Measurements from ENCODE around the gene PLCXD3.

The PLCXD3 gene

GRCh38 chr5:41309275-41309674 lies 201.1 kb downstream of the PLCXD3 start:
- TF ChIP-seq CTCF (conservative IDR thresholded peaks at IDR 0.05), result no peak
- no peak overlapping the region for H3K27ac ChIP-seq

- H3K27ac ChIP-seq, result no peak overlapping the region
- no peak for TF ChIP-seq CTCF (conservative IDR thresholded peaks at IDR 0.05)
These were observed 204.4 kb downstream of the PLCXD3 start for GRCh38 chr5:41306005-41306404.

- no peak for TF ChIP-seq CTCF (conservative IDR thresholded peaks at IDR 0.05)
These were observed 205.3 kb downstream of the PLCXD3 start for GRCh38 chr5:41305056-41305455.

GRCh38 chr5:41296066-41296465 lies 214.3 kb downstream of the PLCXD3 start:
- no peak overlapping the region for H3K27ac ChIP-seq
- no peak for TF ChIP-seq CTCF (conservative IDR thresholded peaks at IDR 0.05)

More at GRCh38 chr5:41305056-41305455, 205.3 kb downstream of the PLCXD3 start:
- H3K27ac ChIP-seq, result no peak overlapping the region

GRCh38 chr5:41291323-41291722 lies 219.1 kb downstream of the PLCXD3 start:
- no peak for TF ChIP-seq CTCF (conservative IDR thresholded peaks at IDR 0.05)
- H3K27ac ChIP-seq, result no peak overlapping the region

GRCh38 chr5:41290810-41291209 lies 219.6 kb downstream of the PLCXD3 start:
- TF ChIP-seq CTCF (conservative IDR thresholded peaks at IDR 0.05), result no peak
- no peak overlapping the region for H3K27ac ChIP-seq

- TF ChIP-seq CTCF (conservative IDR thresholded peaks at IDR 0.05), result no peak
- no peak overlapping the region for H3K27ac ChIP-seq
These were observed 220.4 kb downstream of the PLCXD3 start for GRCh38 chr5:41289970-41290464.
